KMS-11 (cell line): ENCODE data around the gene SLC19A1.

Source experiments
- H2AFZ ChIP-seq: fragments of 200-600 bp; sonication (generic); 2 replicates; pipeline ENCODE4 v1.6.1; 2016; ENCODE audit warnings: antibody characterized with exemption, mixed run types, low read depth
- H3K27ac ChIP-seq: fragments of 200-600 bp; sonication (generic); 2 replicates; pipeline ENCODE4 v1.6.1; 2016; ENCODE audit warnings: mild to moderate bottlenecking, mixed run types
- H3K27me3 ChIP-seq: fragments of 200-600 bp; sonication (generic); 2 replicates; pipeline ENCODE4 v1.6.1; 2017; ENCODE audit warnings: mild to moderate bottlenecking, low read depth, mixed run types, moderate library complexity; ENCODE audit not compliant: insufficient read depth
- H3K36me3 ChIP-seq: fragments of 200-600 bp; sonication (generic); 2 replicates; pipeline ENCODE4 v1.6.1; 2017; ENCODE audit warnings: mild to moderate bottlenecking, mixed run types; ENCODE audit not compliant: insufficient read depth
- H3K4me1 ChIP-seq: fragments of 200-600 bp; sonication (generic); 2 replicates; pipeline ENCODE4 v1.6.1; 2016; ENCODE audit warnings: mild to moderate bottlenecking, low read depth, mixed run types; ENCODE audit not compliant: poor library complexity, severe bottlenecking
- H3K4me2 ChIP-seq: fragments of 200-600 bp; sonication (generic); 2 replicates; pipeline ENCODE4 v1.7.0; 2016; ENCODE audit warnings: mild to moderate bottlenecking, mixed run types
- H3K4me3 ChIP-seq: fragments of 200-600 bp; sonication (generic); IDR thresholded peaks from 2 replicates; pipeline ENCODE4 v1.6.1; 2017; ENCODE audit warnings: low read depth, low read length, mixed read lengths; ENCODE audit not compliant: insufficient read depth
- H3K79me2 ChIP-seq: fragments of 200-600 bp; sonication (generic); 2 replicates; pipeline ENCODE4 v1.6.1; 2016; ENCODE audit warnings: low read depth, mixed run types; ENCODE audit not compliant: insufficient read depth
- H3K9ac ChIP-seq: fragments of 200-600 bp; sonication (generic); 2 replicates; pipeline ENCODE4 v1.6.1; 2016; ENCODE audit warnings: mild to moderate bottlenecking, mixed run types
- H4K20me1 ChIP-seq: fragments of 200-600 bp; sonication (generic); 2 replicates; pipeline ENCODE4 v1.6.1; 2016; ENCODE audit warnings: mild to moderate bottlenecking, mixed run types; ENCODE audit not compliant: insufficient read depth
- CTCF ChIP-seq: fragments of 200-600 bp; sonication (generic); conservative IDR thresholded peaks from 2 replicates; pipeline ENCODE4 v1.6.1; 2017; ENCODE audit warnings: low read depth, mild to moderate bottlenecking, antibody characterized with exemption, low read length, moderate library complexity, mixed read lengths

Gene SLC19A1

GRCh38 chr21:45517249-45518065, 24.8 kb downstream of the SLC19A1 start:
- Histone ChIP-seq H3K79me2 (no peaks in the 10 kb centered on the region; the same call in 1 of the 2 replicates), H3K4me2 (no peak overlapping the region), H3K4me1 (peaks cover 8% of the 10 kb centered on the region), H3K27me3 (no peaks in the 10 kb centered on the region), H3K36me3 (peaks cover 4% of the 10 kb centered on the region; the same call in 1 of the 2 replicates), H4K20me1 (0 out of 2 replicates have a peak, but pooled peaks cover 4% of the 10 kb centered on the region), H3K9ac (no peak overlapping the region), H3K27ac (no peak overlapping the region), H2AFZ (no peak overlapping the region), H3K4me3 (no peak overlapping the region)
- no peak for TF ChIP-seq CTCF

- H3K4me1 ChIP-seq: peaks cover 8% of the 10 kb centered on the region
- H3K27ac ChIP-seq: no peak overlapping the region
- H4K20me1 ChIP-seq: 0 out of 2 replicates have a peak, but pooled peaks cover 4% of the 10 kb centered on the region
- no peak overlapping the region for H3K4me2 ChIP-seq
- H3K27me3 ChIP-seq: no peaks in the 10 kb centered on the region
- H3K4me3 ChIP-seq: no peak overlapping the region
- no peak for TF ChIP-seq CTCF
- no peaks in the 10 kb centered on the region; the same call in 1 of the 2 replicates for H3K79me2 ChIP-seq
- no peak overlapping the region for H3K9ac ChIP-seq
- H3K36me3 ChIP-seq: peaks cover 4% of the 10 kb centered on the region; the same call in 1 of the 2 replicates
- no peak overlapping the region for H2AFZ ChIP-seq
Observed at GRCh38 chr21:45516671-45517151, 25.5 kb downstream of the SLC19A1 start.

GRCh38 chr21:45516071-45516670, 26.1 kb downstream of the SLC19A1 start:
- no peaks in the 10 kb centered on the region for H3K27me3 ChIP-seq
- H3K9ac ChIP-seq: no peak overlapping the region
- H3K4me3 ChIP-seq: no peak overlapping the region
- no peak overlapping the region for H3K4me2 ChIP-seq
- 0 out of 2 replicates have a peak, but pooled peaks cover 4% of the 10 kb centered on the region for H4K20me1 ChIP-seq
- H3K79me2 ChIP-seq: no peaks in the 10 kb centered on the region; the same call in 1 of the 2 replicates
- no peak overlapping the region for H2AFZ ChIP-seq
- no peaks in the 10 kb centered on the region; the same call in 1 of the 2 replicates for H3K36me3 ChIP-seq
- H3K27ac ChIP-seq: no peak overlapping the region
- no peak for TF ChIP-seq CTCF
- H3K4me1 ChIP-seq: peaks cover 8% of the 10 kb centered on the region

- H2AFZ ChIP-seq: no peak overlapping the region
- H3K4me1 ChIP-seq: peaks cover 8% of the 10 kb centered on the region
- H4K20me1 ChIP-seq: 0 out of 2 replicates have a peak, but pooled peaks cover 4% of the 10 kb centered on the region
- no peaks in the 10 kb centered on the region; the same call in 1 of the 2 replicates for H3K36me3 ChIP-seq
- H3K4me3 ChIP-seq: no peak overlapping the region
- TF ChIP-seq CTCF: no peak
- H3K4me2 ChIP-seq: no peak overlapping the region
- H3K27me3 ChIP-seq: no peaks in the 10 kb centered on the region
- no peak overlapping the region for H3K9ac ChIP-seq
- no peaks in the 10 kb centered on the region; the same call in 1 of the 2 replicates for H3K79me2 ChIP-seq
- H3K27ac ChIP-seq: no peak overlapping the region
Observed at GRCh38 chr21:45515241-45516061, 26.8 kb downstream of the SLC19A1 start.
